Panc1 (cell line): ENCODE measurements around the gene FAM174B. TPM values are rescaled to one million over a fixed set of nuclear protein-coding genes. Genes with fewer than 3 reads are reported as not detected.

ENCODE experiments used
- ATAC-seq: fragments of 200-7000 bp; cut with Tn5 transposase; 2 replicates; pipeline ENCODE4 v1.9.1; 2020; ENCODE audit warnings: mild to moderate bottlenecking, moderate library complexity
- BruUV-seq: library from RNA; stranded (reverse); fragments of 400-500 nt; replicated peaks from 2 replicates; lab custom pipeline; 2021; lab: Mats Ljungman, UMichigan
- CTCF ChIA-PET: fragments of 300-600 bp; sonication (Branson Sonifier 250); formaldehyde crosslinking; loops from one replicate; lab custom pipeline; 2022; ENCODE audit warnings: antibody characterized with exemption; lab: Charles Lee
- POLR2A ChIA-PET: fragments of 300-600 bp; sonication (Branson Sonifier 250); formaldehyde crosslinking; loops from one replicate; lab custom pipeline; 2022; ENCODE audit warnings: antibody characterized with exemption; lab: Charles Lee
- DNase-seq: peaks from one replicate; pipeline ENCODE4 v3.0.0-alpha.2; 2010; ENCODE audit warnings: low read depth, low spot score
- H3K27ac ChIP-seq: 2 replicates; pipeline ENCODE4 v1.5.1; 2011; ENCODE audit warnings: mild to moderate bottlenecking, low read length, inconsistent platforms
- H3K27me3 ChIP-seq: fragments of 200-500 bp; sonication (Bioruptor generic); 2 replicates; pipeline ENCODE4 v1.6.0; 2014; ENCODE audit warnings: low read length, inconsistent platforms; ENCODE audit not compliant: control insufficient read depth, insufficient read depth
- H3K36me3 ChIP-seq: fragments of 200-500 bp; sonication (Bioruptor generic); 2 replicates; pipeline ENCODE4 v1.5.1; 2014; ENCODE audit warnings: inconsistent platforms, mild to moderate bottlenecking, low read length, moderate library complexity; ENCODE audit not compliant: control insufficient read depth, insufficient read depth
- H3K4me1 ChIP-seq: 2 replicates; pipeline ENCODE4 v1.5.1; 2011; ENCODE audit warnings: inconsistent platforms, mild to moderate bottlenecking, low read length, moderate library complexity; ENCODE audit not compliant: control insufficient read depth, insufficient read depth
- H3K4me3 ChIP-seq, 2 experiments: 2 replicates each; pipeline ENCODE4 v1.5.1; 2011 to 2012; ENCODE audit warnings: low read depth in 2 of 2, low read length in 2 of 2, mild to moderate bottlenecking in 2 of 2, inconsistent platforms in 1 of 2, moderate library complexity in 1 of 2
- H3K9me3 ChIP-seq: fragments of 200-500 bp; sonication (Bioruptor generic); 2 replicates; pipeline ENCODE4 v1.5.1; 2014; ENCODE audit warnings: low read depth, mild to moderate bottlenecking, inconsistent platforms, low read length, moderate library complexity; ENCODE audit not compliant: control insufficient read depth, insufficient read depth
- CTCF ChIP-seq: fragments of 450-650 bp; IDR thresholded peaks from 2 replicates; pipeline ENCODE4 v1.5.1; 2017; ENCODE audit warnings: mild to moderate bottlenecking
- POLR2AphosphoS5 ChIP-seq: IDR thresholded peaks from 2 replicates; pipeline ENCODE4 v1.6.1; 2012; ENCODE audit warnings: mild to moderate bottlenecking, low read depth, low read length, moderate library complexity
- REST ChIP-seq, 2 experiments: IDR thresholded peaks; 2 replicates each; pipeline ENCODE4 v1.6.1; 2011 to 2012; ENCODE audit warnings: low read depth in 2 of 2, control low read depth in 1 of 2, low read length in 1 of 2, mild to moderate bottlenecking in 1 of 2, moderate library complexity in 1 of 2; ENCODE audit not compliant: insufficient read depth in 1 of 2
- SIN3A ChIP-seq: IDR thresholded peaks from 2 replicates; pipeline ENCODE4 v1.6.1; 2012; ENCODE audit warnings: low read depth, mild to moderate bottlenecking, low read length, moderate library complexity, borderline replicate concordance; ENCODE audit not compliant: insufficient read depth
- TCF7L2 ChIP-seq: IDR thresholded peaks from 2 replicates; pipeline ENCODE4 v1.6.1; 2011; ENCODE audit warnings: mild to moderate bottlenecking, low read depth, low read length, inconsistent platforms
- in situ Hi-C: cut with HindIII; loops from 2 replicates; pipeline ENCODE4 v1.10.0; 2016; ENCODE audit warnings: low sequenced_read_pairs, low pct_unique_long_range_greater_than_20kb
- intact Hi-C: fragments of 100-400 bp; cut with micrococcal nuclease; formaldehyde crosslinking; loops from one replicate; pipeline ENCODE4 v1.10.0; 2022; ENCODE audit not compliant: unreplicated experiment
- total RNA-seq: library from RNA; stranded (reverse); gene quantifications from one replicate; pipeline ENCODE4 v1.2.1, GENCODE V29; 2021; ENCODE audit not compliant: unreplicated experiment

The FAM174B gene
- total RNA-seq, 1 experiment from 2014 or later, result 30.7 TPM

- intact Hi-C loops, result no loop called here
These were observed 7.2 kb upstream of the FAM174B start for GRCh38 chr15:92662762-92663161.

GRCh38 chr15:92661956-92662355 is 6.4 kb upstream of the FAM174B start:
- Histone ChIP-seq H3K27ac (no peak overlapping the region), H3K4me3 (no peak overlapping the region), H3K27me3 (no peaks in the 10 kb centered on the region), H3K9me3 (no peaks in the 10 kb centered on the region), H3K36me3 (no peaks in the 10 kb centered on the region), H3K4me1 (peaks cover 31% of the 10 kb centered on the region)
- no TSS peak for BruUV-seq
- no peak for ATAC-seq
- intact Hi-C loops, result no loop called here
- in situ Hi-C loops, result no loop called here
- TF ChIP-seq TCF7L2 (no peak), POLR2AphosphoS5 (no peak), REST (IDR thresholded peaks at IDR 0.05; ENCODE audit: insufficient read depth in 1 of 2, low read depth in 2 of 2, low read length in 1 of 2) (no peak), SIN3A (no peak), CTCF (no peak)
- POLR2A ChIA-PET, result no interaction called here
- no peak for DNase-seq
- CTCF ChIA-PET, result no interaction called here

More at GRCh38 chr15:92662762-92663161, 7.2 kb upstream of the FAM174B start:
- TF ChIP-seq SIN3A, result no peak
- no peak for TF ChIP-seq CTCF
- TF ChIP-seq REST (IDR thresholded peaks at IDR 0.05; ENCODE audit: insufficient read depth in 1 of 2, low read depth in 2 of 2, low read length in 1 of 2), result no peak
- no peak for TF ChIP-seq POLR2AphosphoS5
- no peak for TF ChIP-seq TCF7L2
- Histone ChIP-seq H3K9me3 (no peaks in the 10 kb centered on the region), H3K36me3 (no peaks in the 10 kb centered on the region), H3K27ac (no peak overlapping the region), H3K4me1 (peaks cover 39% of the 10 kb centered on the region), H3K27me3 (no peaks in the 10 kb centered on the region), H3K4me3 (no peak overlapping the region)
- ChIA-PET CTCF (no interaction called here), POLR2A (no interaction called here)
- DNase-seq (no peak), ATAC-seq (no peak)
- in situ Hi-C loops, result no loop called here
- no TSS peak for BruUV-seq
